MM.1S (cell line): ENCODE measurements around the gene MEFV.

ENCODE experiments used
- EZH2 ChIP-seq: fragments of 300-600 bp; sonication (generic); optimal IDR thresholded peaks from 2 replicates; pipeline ENCODE3; 2017; ENCODE audit warnings: low read depth, mild to moderate bottlenecking, antibody characterized with exemption, low read length, mixed read lengths
- EZH2phosphoT487 ChIP-seq: fragments of 300-600 bp; sonication (generic); IDR thresholded peaks from 2 replicates; pipeline ENCODE4 v1.6.1; 2018; ENCODE audit warnings: antibody characterized with exemption, low read length
- TF ChIP-seq, protein P1 (sequence below): fragments of 300-600 bp; sonication (generic); IDR thresholded peaks from 2 replicates; pipeline ENCODE4 v1.5.1; 2016; ENCODE audit warnings: antibody characterized with exemption, low read length, mixed read lengths

DNA sequence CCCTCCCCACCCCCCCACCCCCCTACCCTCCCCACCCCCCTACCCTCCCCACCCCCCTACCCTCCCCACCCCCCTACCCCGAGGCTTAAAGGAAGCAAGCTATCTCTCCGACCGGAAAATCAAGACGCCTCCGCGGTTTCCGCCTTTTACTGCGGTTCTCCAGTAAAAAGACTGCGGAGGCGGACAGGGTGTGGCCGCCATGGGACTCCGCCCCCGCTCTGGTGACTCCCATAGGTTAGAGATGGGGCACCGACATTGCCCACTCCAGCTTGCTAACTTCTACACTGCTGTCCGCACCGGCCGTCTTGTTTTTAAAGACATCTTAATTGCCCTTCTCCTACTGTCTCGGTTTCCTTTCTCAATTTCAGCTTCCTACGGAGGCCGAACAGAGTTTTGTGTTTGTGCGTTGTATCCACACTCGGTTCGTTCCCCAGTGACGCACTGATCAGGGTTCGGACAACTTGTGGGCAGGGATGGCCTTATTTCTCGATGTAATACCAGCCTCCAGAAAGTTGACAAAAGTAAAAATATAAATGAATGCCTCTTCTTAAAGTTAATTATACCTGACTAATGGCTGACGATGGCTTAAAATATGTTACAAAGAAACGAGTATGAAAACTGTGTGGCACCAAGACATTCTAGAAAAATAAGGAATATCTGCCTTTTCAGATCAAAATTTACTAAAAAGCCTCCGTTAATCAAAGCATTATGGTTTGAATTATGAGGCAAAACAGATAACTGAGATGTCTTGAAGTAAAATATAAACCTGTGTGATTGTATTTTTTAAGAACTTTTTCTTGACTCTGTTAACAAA, 20.4 kb downstream of the MEFV start:
- TF ChIP-seq, protein P1, sequence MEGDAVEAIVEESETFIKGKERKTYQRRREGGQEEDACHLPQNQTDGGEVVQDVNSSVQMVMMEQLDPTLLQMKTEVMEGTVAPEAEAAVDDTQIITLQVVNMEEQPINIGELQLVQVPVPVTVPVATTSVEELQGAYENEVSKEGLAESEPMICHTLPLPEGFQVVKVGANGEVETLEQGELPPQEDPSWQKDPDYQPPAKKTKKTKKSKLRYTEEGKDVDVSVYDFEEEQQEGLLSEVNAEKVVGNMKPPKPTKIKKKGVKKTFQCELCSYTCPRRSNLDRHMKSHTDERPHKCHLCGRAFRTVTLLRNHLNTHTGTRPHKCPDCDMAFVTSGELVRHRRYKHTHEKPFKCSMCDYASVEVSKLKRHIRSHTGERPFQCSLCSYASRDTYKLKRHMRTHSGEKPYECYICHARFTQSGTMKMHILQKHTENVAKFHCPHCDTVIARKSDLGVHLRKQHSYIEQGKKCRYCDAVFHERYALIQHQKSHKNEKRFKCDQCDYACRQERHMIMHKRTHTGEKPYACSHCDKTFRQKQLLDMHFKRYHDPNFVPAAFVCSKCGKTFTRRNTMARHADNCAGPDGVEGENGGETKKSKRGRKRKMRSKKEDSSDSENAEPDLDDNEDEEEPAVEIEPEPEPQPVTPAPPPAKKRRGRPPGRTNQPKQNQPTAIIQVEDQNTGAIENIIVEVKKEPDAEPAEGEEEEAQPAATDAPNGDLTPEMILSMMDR: no peak
- TF ChIP-seq EZH2: no peak
- TF ChIP-seq EZH2phosphoT487: no peak
